ENCODE measurements around the gene ACVR1B. TPM values are rescaled to one million over a fixed set of nuclear protein-coding genes. Genes with fewer than 3 reads are reported as not detected.

The ACVR1B gene
- polyA plus RNA-seq (2013, experiment 1 of 2): 11.8 TPM
- polyA plus RNA-seq (2013, experiment 2 of 2): 14.5 TPM

DNA sequence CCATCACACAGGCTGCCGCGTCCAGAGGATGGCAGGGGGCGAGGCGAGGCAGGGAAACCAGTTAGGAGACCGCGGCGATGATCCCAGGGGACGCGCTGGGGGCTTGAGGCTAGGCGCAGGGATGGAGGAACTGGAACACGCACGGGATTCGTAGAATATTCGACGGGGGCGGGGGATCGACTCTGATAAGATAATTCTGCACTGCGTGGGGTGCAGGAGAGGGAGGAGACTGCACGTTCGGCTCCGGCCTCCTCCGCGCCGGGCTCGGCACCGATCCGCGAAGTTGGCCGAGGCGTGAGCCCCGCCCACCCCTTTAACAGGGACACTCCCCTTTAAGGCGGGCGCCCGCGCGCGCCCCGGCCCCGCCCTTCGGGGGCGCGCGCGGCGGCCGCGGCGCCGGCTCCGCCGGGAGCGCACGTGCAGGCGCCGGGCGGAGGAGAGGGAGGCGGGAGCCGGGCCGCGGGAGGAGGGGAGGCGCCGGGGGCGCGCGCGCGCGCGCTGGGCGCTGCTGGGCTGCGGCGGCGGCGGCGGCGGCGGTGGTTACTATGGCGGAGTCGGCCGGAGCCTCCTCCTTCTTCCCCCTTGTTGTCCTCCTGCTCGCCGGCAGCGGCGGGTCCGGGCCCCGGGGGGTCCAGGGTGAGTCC lies at the start of gene ACVR1B:
Gene ACVR1B (plus strand): TSS at position 501 of the 644 bp plus-strand sequence. CDS start 45 bp downstream, at position 546.
- peak within 1 kb of the TSS; percentile 49; the same call in 1 of the 2 replicates for H3K27ac ChIP-seq (ENCODE audit: low read depth, low read length)
- H3K9me3 ChIP-seq (ENCODE audit: insufficient read depth, low read depth, low read length): no peaks in the 10 kb centered on the region
- H3K36me3 ChIP-seq (ENCODE audit: insufficient read depth, low read length): no peaks in the 10 kb centered on the region
- H3K4me1 ChIP-seq (ENCODE audit: insufficient read depth, low read length): peaks cover 5% of the 10 kb centered on the region; the same call in 1 of the 2 replicates
- peak within 1 kb of the TSS; percentile 93 for H3K9ac ChIP-seq (ENCODE audit: low read depth, low read length)
- WGBS: 1% methylated on average over 80 of the region's 86 CpGs
- peak within 1 kb of the TSS; percentile 91 for H3K4me3 ChIP-seq (ENCODE audit: low read length)
- H3K27me3 ChIP-seq (ENCODE audit: insufficient read depth, low read length): peaks cover 61% of the 10 kb centered on the region

DNA sequence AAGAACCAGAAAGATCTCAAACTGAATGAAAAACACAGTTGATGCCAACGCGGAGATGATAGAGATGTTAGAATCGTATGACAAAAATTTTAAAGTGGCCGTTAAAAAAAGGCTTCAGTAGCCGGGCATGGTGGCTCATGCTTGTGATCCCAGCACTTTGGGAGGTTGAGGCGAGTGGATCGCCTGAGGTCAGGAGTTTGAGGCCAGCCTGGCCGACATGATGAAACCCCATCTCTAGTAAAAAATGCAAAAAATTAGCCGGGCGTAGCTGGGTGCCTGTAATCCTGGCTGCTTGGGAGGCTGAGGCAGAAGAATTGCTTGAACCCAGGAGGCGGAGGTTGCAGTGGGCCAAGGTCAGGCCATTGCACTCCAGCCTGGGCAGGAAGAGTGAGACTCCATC lies 49.6 kb upstream of the ACVR1B start:
- Histone ChIP-seq H3K9ac (ENCODE audit: low read depth, low read length) (no peak overlapping the region), H3K27ac (ENCODE audit: low read depth, low read length) (no peak overlapping the region), H3K27me3 (ENCODE audit: insufficient read depth, low read length) (peaks cover 19% of the 10 kb centered on the region), H3K9me3 (ENCODE audit: insufficient read depth, low read depth, low read length) (no peaks in the 10 kb centered on the region), H3K36me3 (ENCODE audit: insufficient read depth, low read length) (no peaks in the 10 kb centered on the region), H3K4me3 (ENCODE audit: low read length) (no peak overlapping the region), H3K4me1 (ENCODE audit: insufficient read depth, low read length) (peaks cover 11% of the 10 kb centered on the region; the same call in 1 of the 2 replicates)
- WGBS: 96% methylated on average over 11 of the region's 11 CpGs

DNA sequence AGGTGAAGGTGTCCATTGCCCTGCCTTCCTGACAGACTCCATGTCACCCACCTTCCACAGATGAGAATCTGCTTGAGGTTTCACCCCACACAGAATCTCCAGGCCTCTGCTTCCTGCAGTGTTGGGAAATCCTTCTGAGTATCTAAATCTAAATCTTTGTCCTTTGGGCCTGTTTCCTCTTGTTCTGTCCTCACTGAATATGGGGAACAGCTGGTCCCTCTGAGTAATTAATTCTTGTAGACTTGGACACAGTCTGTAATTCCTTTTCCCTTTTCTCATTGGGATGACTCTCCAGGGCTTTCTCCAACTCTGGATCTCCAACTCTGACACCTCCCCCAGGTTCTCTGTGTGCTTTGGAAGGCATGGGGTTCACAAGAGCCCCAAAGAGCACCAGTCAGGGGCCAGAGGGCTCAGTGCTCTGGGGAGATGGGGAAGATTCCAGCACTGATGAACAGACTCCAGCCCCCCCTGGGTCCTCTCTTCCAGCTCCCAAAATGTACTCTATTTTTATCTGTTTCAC lies 46.5 kb upstream of the ACVR1B start:
- Histone ChIP-seq H3K27ac (ENCODE audit: low read depth, low read length) (no peak overlapping the region), H3K9me3 (ENCODE audit: insufficient read depth, low read depth, low read length) (no peaks in the 10 kb centered on the region), H3K36me3 (ENCODE audit: insufficient read depth, low read length) (no peaks in the 10 kb centered on the region), H3K9ac (ENCODE audit: low read depth, low read length) (no peak overlapping the region), H3K27me3 (ENCODE audit: insufficient read depth, low read length) (peaks cover 50% of the 10 kb centered on the region), H3K4me1 (ENCODE audit: insufficient read depth, low read length) (peaks cover 11% of the 10 kb centered on the region; the same call in 1 of the 2 replicates), H3K4me3 (ENCODE audit: low read length) (no peak overlapping the region)

DNA sequence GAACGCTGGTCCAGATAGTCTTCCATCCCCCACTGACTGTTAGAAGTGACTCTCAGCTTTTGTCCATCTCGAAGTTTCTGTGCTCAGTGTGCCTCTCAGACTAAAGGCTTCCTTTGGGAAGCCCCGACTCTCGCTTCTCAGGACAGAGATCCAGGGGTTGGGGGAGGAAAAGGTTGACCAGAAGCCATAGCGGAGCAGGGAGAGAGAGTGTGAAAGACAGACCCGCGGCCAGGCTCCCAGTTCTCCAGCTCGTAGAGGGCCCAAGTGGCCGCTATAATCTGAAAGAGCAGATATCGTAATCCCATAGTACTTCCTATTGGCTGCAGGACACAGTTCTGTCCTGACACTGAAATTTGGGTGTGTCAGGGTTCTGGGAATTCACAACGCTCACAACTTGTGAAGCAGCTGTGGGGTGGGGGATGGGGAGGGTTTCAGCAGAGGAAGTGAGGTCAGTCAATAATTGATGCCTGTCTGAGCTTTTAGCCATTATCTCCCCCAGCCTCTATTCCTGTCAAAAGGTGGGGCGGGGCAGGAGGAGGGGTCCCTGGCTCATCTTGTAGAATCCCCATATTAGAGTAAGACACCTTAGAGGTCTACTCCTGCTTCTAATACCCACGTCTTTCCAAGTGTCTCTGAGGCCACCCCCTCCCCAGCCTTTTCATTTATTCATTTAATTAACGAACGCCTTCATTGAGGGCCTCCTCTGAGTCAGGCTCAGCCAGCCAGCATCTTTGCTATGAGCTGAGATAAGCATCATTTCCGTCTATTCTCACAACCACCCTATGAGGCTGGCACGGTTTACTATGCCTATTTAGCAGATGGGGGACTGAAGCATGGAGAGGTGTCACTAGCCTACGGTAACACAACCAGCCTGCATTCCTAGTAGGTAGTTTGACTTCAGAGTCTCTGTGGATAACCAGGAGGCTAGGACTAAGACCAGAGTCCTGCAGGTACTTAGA lies 45.7 kb upstream of the ACVR1B start:
- Histone ChIP-seq H3K9me3 (ENCODE audit: insufficient read depth, low read depth, low read length) (no peaks in the 10 kb centered on the region), H3K27ac (ENCODE audit: low read depth, low read length) (no peak overlapping the region), H3K9ac (ENCODE audit: low read depth, low read length) (no peak overlapping the region), H3K4me3 (ENCODE audit: low read length) (no peak overlapping the region), H3K27me3 (ENCODE audit: insufficient read depth, low read length) (peaks cover 57% of the 10 kb centered on the region), H3K36me3 (ENCODE audit: insufficient read depth, low read length) (no peaks in the 10 kb centered on the region), H3K4me1 (ENCODE audit: insufficient read depth, low read length) (peaks cover 11% of the 10 kb centered on the region; the same call in 1 of the 2 replicates)
- WGBS: 71% methylated on average over 18 of the region's 18 CpGs

DNA sequence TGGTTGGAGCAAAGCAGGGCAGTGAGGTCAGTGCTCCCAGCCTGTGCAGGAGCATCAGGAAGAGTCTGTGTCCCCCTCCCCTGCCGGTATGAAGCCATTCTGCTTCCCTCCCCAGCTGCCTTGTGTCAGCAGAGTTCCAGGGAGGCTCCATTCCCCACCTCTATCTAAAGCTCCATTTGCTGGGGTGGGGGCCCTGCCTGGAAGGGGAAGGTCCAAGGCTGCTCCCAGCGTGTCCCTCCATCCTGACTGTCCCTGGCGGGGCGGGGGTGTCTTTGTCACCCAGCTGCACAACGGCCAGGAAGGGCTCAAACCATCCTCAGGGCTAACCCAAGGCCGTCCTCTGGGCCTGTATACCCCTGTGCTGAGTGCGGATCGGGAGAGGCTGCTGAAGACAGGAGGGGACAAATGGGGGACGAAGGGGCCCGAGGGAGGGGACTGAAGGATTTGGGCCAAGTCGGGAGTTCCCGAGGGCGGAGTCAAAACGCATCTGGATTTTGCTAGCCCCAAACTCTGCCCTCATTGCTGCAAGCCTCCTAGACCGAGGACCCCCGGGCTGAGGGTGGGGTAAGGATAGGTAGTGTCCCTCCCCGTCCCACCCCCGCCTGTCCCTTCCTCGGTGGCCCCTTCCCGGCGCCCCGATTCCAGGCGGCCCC lies 44.9 kb upstream of the ACVR1B start:
- Histone ChIP-seq H3K9me3 (ENCODE audit: insufficient read depth, low read depth, low read length) (no peaks in the 10 kb centered on the region), H3K27me3 (ENCODE audit: insufficient read depth, low read length) (peaks cover 57% of the 10 kb centered on the region), H3K4me3 (ENCODE audit: low read length) (peak overlapping the region; percentile 59; the same call in 1 of the 2 replicates), H3K27ac (ENCODE audit: low read depth, low read length) (no peak overlapping the region), H3K36me3 (ENCODE audit: insufficient read depth, low read length) (no peaks in the 10 kb centered on the region), H3K9ac (ENCODE audit: low read depth, low read length) (no peak overlapping the region), H3K4me1 (ENCODE audit: insufficient read depth, low read length) (peaks cover 11% of the 10 kb centered on the region; the same call in 1 of the 2 replicates)
- 33% methylated on average over 19 of the region's 23 CpGs for WGBS

DNA sequence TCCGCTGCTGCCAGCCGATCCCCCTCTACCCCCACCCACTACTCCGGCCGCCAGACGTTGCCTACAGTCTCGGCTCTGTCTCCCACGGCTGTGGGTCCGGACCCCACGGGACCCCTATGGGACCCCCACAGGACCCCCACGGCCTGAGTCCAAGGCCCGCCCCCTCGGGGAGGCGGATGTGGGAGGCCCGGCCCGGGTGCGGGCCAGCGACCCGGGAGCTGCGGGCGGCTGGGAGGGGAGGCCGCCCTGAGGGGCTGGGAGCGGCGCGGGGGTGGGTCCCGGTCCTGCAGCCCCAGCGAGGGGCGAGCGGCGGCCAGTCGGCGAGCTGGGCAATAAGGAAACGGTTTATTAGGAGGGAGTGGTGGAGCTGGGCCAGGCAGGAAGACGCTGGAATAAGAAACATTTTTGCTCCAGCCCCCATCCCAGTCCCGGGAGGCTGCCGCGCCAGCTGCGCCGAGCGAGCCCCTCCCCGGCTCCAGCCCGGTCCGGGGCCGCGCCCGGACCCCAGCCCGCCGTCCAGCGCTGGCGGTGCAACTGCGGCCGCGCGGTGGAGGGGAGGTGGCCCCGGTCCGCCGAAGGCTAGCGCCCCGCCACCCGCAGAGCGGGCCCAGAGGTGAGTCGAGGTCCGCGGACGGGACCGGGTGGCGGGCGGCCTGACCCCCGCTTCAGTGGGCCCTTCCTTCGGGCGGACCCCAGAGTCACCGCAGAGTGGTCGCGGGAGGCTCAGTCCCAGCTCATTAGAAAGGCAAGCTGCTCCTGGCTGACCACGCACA lies 44.2 kb upstream of the ACVR1B start, which contains the start of gene ACVRL1:
Gene ACVRL1 (plus strand): TSS at position 422 of the 773 bp plus-strand sequence. CDS start 4,971 bp downstream, outside the sequence.
- no peaks in the 10 kb centered on the region for H3K9me3 ChIP-seq (ENCODE audit: insufficient read depth, low read depth, low read length)
- WGBS: 8% methylated on average over 74 of the region's 74 CpGs
- peaks cover 57% of the 10 kb centered on the region for H3K27me3 ChIP-seq (ENCODE audit: insufficient read depth, low read length)
- peak within 1 kb of the TSS; percentile 59 for H3K4me3 ChIP-seq (ENCODE audit: low read length)
- peaks cover 12% of the 10 kb centered on the region; the same call in 1 of the 2 replicates for H3K4me1 ChIP-seq (ENCODE audit: insufficient read depth, low read length)
- H3K27ac ChIP-seq (ENCODE audit: low read depth, low read length): no peak within 1 kb of the TSS
- peak within 1 kb of the TSS; percentile 34; the same call in 1 of the 2 replicates for H3K9ac ChIP-seq (ENCODE audit: low read depth, low read length)
- no peaks in the 10 kb centered on the region for H3K36me3 ChIP-seq (ENCODE audit: insufficient read depth, low read length)

DNA sequence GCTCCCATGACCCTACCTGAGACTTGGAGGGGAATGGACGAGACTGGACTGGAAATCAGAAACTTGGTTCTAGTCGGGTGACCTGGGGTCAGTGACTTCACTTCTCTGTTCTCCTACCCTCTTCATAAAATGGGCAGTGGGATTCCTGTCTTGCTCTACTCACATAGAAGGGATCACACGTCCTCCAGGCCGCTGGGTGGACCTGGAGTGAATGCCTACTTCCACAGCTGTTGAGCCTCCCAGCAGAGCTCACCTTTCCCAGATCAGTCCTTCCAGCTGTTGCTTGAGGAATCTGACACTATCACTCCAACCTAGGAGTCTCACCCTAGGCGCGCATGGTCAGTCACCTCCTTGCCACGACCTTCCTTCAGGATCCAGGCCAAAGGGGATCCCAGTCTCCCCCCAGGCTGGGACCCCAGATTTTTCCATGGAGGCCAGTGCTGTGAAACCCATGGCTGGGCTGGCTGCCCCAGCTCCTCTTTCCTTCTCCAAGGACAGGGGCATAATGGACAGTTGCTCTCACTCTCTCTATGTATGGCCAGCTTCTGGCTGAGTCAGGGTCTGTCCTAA lies 43.6 kb upstream of the ACVR1B start:
- H3K9me3 ChIP-seq (ENCODE audit: insufficient read depth, low read depth, low read length): no peaks in the 10 kb centered on the region
- no peak overlapping the region for H3K27ac ChIP-seq (ENCODE audit: low read depth, low read length)
- WGBS: 85% methylated on average over 7 of the region's 7 CpGs
- H3K4me1 ChIP-seq (ENCODE audit: insufficient read depth, low read length): peaks cover 16% of the 10 kb centered on the region; the same call in 1 of the 2 replicates
- 0 out of 2 replicates have a peak overlapping the region, but pooled peaks have one; percentile 34 for H3K9ac ChIP-seq (ENCODE audit: low read depth, low read length)
- H3K36me3 ChIP-seq (ENCODE audit: insufficient read depth, low read length): no peaks in the 10 kb centered on the region
- H3K27me3 ChIP-seq (ENCODE audit: insufficient read depth, low read length): peaks cover 57% of the 10 kb centered on the region
- H3K4me3 ChIP-seq (ENCODE audit: low read length): peak overlapping the region; percentile 59

DNA sequence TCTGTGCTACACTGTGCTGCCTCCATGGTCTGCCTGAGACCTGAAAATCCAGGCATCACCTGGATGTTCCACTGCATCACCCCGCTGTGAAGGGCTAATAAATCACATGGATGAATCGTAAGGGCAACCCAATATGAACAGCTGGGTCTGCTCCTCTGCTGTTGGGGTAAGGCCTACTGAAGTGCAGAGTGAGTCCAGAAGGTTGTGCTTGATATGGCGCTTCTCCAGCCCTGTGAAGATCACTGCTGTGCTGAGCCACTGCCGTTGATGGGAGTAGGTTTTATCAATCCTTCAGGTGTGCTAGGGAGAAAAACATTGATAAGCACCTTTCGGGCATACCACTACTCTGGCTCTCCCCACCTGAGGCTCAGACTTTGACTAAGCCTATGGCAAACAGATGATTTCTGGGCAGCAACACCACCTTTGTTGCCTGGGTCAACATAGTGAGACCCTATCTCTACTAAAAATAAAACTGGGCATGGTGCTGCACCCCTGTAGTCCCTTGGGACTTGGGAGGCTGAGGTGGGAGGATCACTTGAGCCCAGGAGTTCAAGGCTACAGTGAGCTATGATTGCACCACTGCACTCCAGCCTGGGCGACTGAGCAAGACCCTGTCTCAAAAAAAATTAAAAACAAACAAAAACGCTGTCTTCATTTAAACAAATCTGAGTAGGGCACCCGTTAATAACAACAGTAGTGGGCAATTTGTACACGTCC lies 42.5 kb upstream of the ACVR1B start:
- Histone ChIP-seq H3K4me3 (ENCODE audit: low read length) (no peak overlapping the region), H3K9me3 (ENCODE audit: insufficient read depth, low read depth, low read length) (no peaks in the 10 kb centered on the region), H3K27me3 (ENCODE audit: insufficient read depth, low read length) (peaks cover 57% of the 10 kb centered on the region), H3K9ac (ENCODE audit: low read depth, low read length) (no peak overlapping the region), H3K36me3 (ENCODE audit: insufficient read depth, low read length) (no peaks in the 10 kb centered on the region), H3K27ac (ENCODE audit: low read depth, low read length) (no peak overlapping the region), H3K4me1 (ENCODE audit: insufficient read depth, low read length) (peaks cover 16% of the 10 kb centered on the region; the same call in 1 of the 2 replicates)
- WGBS: 87% methylated on average over 9 of the region's 9 CpGs

DNA sequence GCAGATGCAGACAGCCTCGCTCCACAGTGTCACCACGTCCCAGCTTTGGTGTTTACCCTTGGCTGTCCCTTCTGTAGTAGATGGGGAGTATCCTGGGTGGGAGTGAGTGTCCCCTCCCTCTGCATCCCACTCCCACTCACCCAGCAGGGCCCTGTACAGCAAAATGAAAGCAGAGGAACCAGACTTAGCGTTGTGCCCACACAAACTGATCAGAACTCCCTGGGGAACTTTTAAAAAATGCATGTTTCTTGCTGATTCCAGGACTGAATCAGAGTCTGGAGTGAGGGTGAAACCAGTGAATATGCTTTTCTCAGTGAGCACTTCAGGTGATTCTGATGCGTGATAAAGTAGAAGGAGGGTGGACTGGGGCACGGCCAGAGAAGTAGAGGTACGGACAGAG lies 41.3 kb upstream of the ACVR1B start:
- H3K36me3 ChIP-seq (ENCODE audit: insufficient read depth, low read length): no peaks in the 10 kb centered on the region
- H3K27me3 ChIP-seq (ENCODE audit: insufficient read depth, low read length): peaks cover 56% of the 10 kb centered on the region
- H3K9me3 ChIP-seq (ENCODE audit: insufficient read depth, low read depth, low read length): no peaks in the 10 kb centered on the region
- H3K4me1 ChIP-seq (ENCODE audit: insufficient read depth, low read length): peaks cover 16% of the 10 kb centered on the region; the same call in 1 of the 2 replicates
- WGBS: 84% methylated on average over 6 of the region's 6 CpGs
- H3K27ac ChIP-seq (ENCODE audit: low read depth, low read length): no peak overlapping the region
- H3K9ac ChIP-seq (ENCODE audit: low read depth, low read length): no peak overlapping the region
- H3K4me3 ChIP-seq (ENCODE audit: low read length): no peak overlapping the region
